Measurements from ENCODE around the gene SORCS2.

SORCS2 gene

GRCh38 chr4:7739918-7740865, 547.9 kb downstream of the SORCS2 start:
- no peak for DNase-seq (ENCODE audit: extremely low read depth, low read depth)
- TF ChIP-seq, protein P1, sequence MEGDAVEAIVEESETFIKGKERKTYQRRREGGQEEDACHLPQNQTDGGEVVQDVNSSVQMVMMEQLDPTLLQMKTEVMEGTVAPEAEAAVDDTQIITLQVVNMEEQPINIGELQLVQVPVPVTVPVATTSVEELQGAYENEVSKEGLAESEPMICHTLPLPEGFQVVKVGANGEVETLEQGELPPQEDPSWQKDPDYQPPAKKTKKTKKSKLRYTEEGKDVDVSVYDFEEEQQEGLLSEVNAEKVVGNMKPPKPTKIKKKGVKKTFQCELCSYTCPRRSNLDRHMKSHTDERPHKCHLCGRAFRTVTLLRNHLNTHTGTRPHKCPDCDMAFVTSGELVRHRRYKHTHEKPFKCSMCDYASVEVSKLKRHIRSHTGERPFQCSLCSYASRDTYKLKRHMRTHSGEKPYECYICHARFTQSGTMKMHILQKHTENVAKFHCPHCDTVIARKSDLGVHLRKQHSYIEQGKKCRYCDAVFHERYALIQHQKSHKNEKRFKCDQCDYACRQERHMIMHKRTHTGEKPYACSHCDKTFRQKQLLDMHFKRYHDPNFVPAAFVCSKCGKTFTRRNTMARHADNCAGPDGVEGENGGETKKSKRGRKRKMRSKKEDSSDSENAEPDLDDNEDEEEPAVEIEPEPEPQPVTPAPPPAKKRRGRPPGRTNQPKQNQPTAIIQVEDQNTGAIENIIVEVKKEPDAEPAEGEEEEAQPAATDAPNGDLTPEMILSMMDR (IDR thresholded peaks at IDR 0.05; ENCODE audit: low read depth, low read length), result no peak

GRCh38 chr4:7740866-7741525, 548.7 kb downstream of the SORCS2 start:
- TF ChIP-seq, protein P1 (IDR thresholded peaks at IDR 0.05; ENCODE audit: low read depth, low read length), result no peak
- DNase-seq (ENCODE audit: extremely low read depth, low read depth), result no peak

DNA sequence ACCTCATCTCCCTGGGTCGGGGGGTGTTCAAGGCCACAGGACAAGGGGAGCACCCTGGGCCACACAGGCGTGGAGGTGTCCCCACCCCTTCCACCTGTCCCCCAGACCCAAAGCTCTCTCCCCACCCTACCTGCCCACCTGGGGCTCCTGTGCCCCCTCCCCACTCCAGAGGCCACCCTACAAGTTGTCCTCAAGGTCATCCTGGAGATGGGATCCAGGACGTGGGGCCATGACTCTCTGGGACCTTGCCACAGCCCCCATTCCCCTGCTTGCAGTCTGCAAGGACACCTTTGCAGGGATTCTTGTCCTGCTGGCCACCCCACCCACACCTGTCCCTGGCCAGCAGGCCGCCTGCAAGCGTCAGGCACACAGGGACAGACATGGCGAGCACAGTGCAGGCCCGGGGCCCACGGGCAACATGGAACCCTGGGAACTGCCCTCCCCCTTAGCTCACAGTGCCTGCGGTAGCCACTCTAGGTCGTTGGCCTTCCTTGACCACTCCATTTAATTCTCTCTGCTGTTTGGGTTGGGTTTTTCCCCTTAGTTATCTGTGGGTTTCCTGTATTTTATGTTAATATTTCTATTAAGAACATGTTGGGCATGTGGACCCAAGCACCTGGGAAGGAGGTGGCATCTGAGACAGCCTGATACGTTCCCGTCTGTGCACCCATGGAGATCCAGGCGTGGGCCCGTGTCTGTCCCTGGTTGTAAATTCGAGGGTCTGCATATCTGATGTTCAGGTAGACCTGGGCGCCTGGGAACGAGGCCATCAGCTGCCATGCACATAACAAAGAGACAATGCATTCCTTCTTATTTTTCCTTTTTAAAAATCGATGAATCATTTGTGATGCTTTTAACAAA, 549.8 kb downstream of the SORCS2 start:
- DNase-seq (ENCODE audit: extremely low read depth, low read depth), result no peak
- TF ChIP-seq, protein P1 (IDR thresholded peaks at IDR 0.05; ENCODE audit: low read depth, low read length), result no peak

DNA sequence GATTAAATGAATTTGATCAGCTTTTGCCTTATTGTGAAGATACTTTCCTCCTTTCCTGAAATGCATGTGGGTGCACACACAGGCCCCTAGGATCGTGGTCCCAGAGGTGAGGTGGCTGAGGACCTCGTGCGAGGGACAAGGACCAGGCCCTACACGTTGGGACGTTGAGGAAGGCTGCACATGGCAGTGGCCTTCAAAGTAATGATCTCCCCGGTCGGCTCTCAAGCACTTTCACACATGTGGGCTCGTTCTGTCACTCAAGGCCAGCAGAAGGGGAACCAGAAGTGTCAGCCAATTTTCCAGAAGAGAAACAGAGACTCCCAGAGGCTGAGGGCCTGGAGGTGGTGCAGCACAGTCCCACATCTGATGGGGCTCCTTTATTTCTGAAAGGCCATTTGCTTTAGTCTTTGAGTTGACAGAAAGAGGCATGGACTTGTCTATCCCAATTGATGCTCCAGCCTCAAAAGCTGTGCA, 550.5 kb downstream of the SORCS2 start:
- DNase-seq (ENCODE audit: extremely low read depth, low read depth), result no peak
- TF ChIP-seq, protein P1 (IDR thresholded peaks at IDR 0.05; ENCODE audit: low read depth, low read length), result no peak

GRCh38 chr4:7744142-7744804, 551.9 kb downstream of the SORCS2 start:
- TF ChIP-seq, protein P1 (IDR thresholded peaks at IDR 0.05; ENCODE audit: low read depth, low read length), result no peak
- no peak for DNase-seq (ENCODE audit: extremely low read depth, low read depth)

- DNase-seq (ENCODE audit: extremely low read depth, low read depth), result no peak
- TF ChIP-seq, protein P1 (IDR thresholded peaks at IDR 0.05; ENCODE audit: low read depth, low read length), result no peak
Observed at GRCh38 chr4:7745301-7745885, 553.1 kb downstream of the SORCS2 start.

All from AG09319 (cell line).